Neural progenitor cell (in vitro differentiated cells): ENCODE data around the gene RCOR1. TPM values are rescaled to one million over a fixed set of nuclear protein-coding genes. Genes with fewer than 3 reads are reported as not detected.

Source experiments
- DNase-seq: peaks from one replicate; pipeline ENCODE4 v3.0.0-alpha.2; 2016; ENCODE audit warnings: low spot score
- H2AFZ ChIP-seq: fragments of 200-600 bp; sonication (generic); replicated peaks from 2 replicates; pipeline ENCODE4 v1.6.1; 2016; ENCODE audit warnings: antibody characterized with exemption
- H3F3A ChIP-seq: fragments of 200-600 bp; sonication (generic); 2 replicates; pipeline ENCODE4 v1.6.1; 2016; ENCODE audit warnings: antibody characterized with exemption, low read depth
- H3K27ac ChIP-seq: fragments of 200-600 bp; sonication (generic); 2 replicates; pipeline ENCODE4 v1.5.1; 2016; ENCODE audit warnings: mild to moderate bottlenecking
- H3K27me3 ChIP-seq: fragments of 200-600 bp; sonication (generic); 2 replicates; pipeline ENCODE4 v1.6.1; 2016; ENCODE audit warnings: mild to moderate bottlenecking, moderate library complexity
- H3K36me3 ChIP-seq: fragments of 200-600 bp; sonication (generic); 2 replicates; pipeline ENCODE4 v1.5.1; 2016
- H3K4me1 ChIP-seq: fragments of 200-600 bp; sonication (generic); 2 replicates; pipeline ENCODE4 v1.6.1; 2016; ENCODE audit warnings: mixed run types
- H3K4me2 ChIP-seq: fragments of 200-600 bp; sonication (generic); 2 replicates; pipeline ENCODE4 v1.6.1; 2016
- H3K4me3 ChIP-seq: fragments of 200-600 bp; sonication (generic); 2 replicates; pipeline ENCODE4 v1.5.1; 2016
- H3K79me2 ChIP-seq: fragments of 200-600 bp; sonication (generic); 2 replicates; pipeline ENCODE4 v1.6.1; 2016; ENCODE audit warnings: low read depth
- H3K9ac ChIP-seq: fragments of 200-600 bp; sonication (generic); 2 replicates; pipeline ENCODE4 v1.6.1; 2016
- H3K9me3 ChIP-seq: fragments of 200-600 bp; sonication (generic); 2 replicates; pipeline ENCODE4 v1.5.1; 2016; ENCODE audit warnings: low read depth
- H4K20me1 ChIP-seq: fragments of 200-600 bp; sonication (generic); 2 replicates; pipeline ENCODE4 v1.6.1; 2016; ENCODE audit warnings: low read depth
- H3K27ac Mint-ChIP-seq: 3 replicates; pipeline ENCODE4 v1.8.0; 2021; ENCODE audit warnings: mixed read lengths
- H3K27me3 Mint-ChIP-seq: 2 replicates; pipeline ENCODE4 v1.8.0; 2022; ENCODE audit warnings: low read depth, mild to moderate bottlenecking, inconsistent platforms, moderate library complexity, mixed read lengths; ENCODE audit not compliant: insufficient read depth
- H3K36me3 Mint-ChIP-seq: 3 replicates; pipeline ENCODE4 v1.8.0; 2021; ENCODE audit warnings: mixed read lengths
- H3K4me1 Mint-ChIP-seq: 3 replicates; pipeline ENCODE4 v1.8.0; 2021; ENCODE audit warnings: mixed read lengths
- H3K4me3 Mint-ChIP-seq: 3 replicates; pipeline ENCODE4 v1.8.0; 2021; ENCODE audit warnings: mild to moderate bottlenecking, moderate library complexity, mixed read lengths
- H3K9me3 Mint-ChIP-seq: 3 replicates; pipeline ENCODE4 v1.8.0; 2020; ENCODE audit warnings: mixed read lengths
- CTCF ChIP-seq: fragments of 200-600 bp; sonication (generic); IDR thresholded peaks from 2 replicates; pipeline ENCODE4 v1.5.1; 2017; ENCODE audit warnings: antibody characterized with exemption, mild to moderate bottlenecking
- EZH2 ChIP-seq: fragments of 200-600 bp; sonication (generic); IDR thresholded peaks from 2 replicates; pipeline ENCODE4 v1.6.1; 2017; ENCODE audit warnings: antibody characterized with exemption, mild to moderate bottlenecking, moderate library complexity
- EZH2phosphoT487 ChIP-seq: fragments of 200-600 bp; sonication (generic); IDR thresholded peaks from 2 replicates; pipeline ENCODE4 v1.6.1; 2017; ENCODE audit warnings: antibody characterized with exemption
- total RNA-seq: library from RNA; depleted of rRNA; stranded (reverse); fragments of >200 nt; gene quantifications from 2 replicates; pipeline ENCODE4 v1.2.3, GENCODE V29; 2015; ENCODE audit warnings: low replicate concordance

The RCOR1 gene
- total RNA-seq, 1 donor from 2014 or later = 33.7 TPM

- DNase-seq = peak; percentile 90
- Mint-ChIP-seq H3K36me3 (peaks cover 1% of the 10 kb centered on the region), H3K9me3 (no peaks in the 10 kb centered on the region), H3K27me3 (no peaks in the 10 kb centered on the region), H3K4me3 (no peak overlapping the region), H3K4me1 (peaks cover 30% of the 10 kb centered on the region), H3K27ac (peak overlapping the region; percentile 26)
- H4K20me1 ChIP-seq = peaks cover 54% of the 10 kb centered on the region
- no peak overlapping the region for H3K27ac ChIP-seq
- H3K36me3 ChIP-seq = no peaks in the 10 kb centered on the region
- peaks cover 89% of the 10 kb centered on the region for H3K79me2 ChIP-seq
- no peak for TF ChIP-seq EZH2phosphoT487
- no peak for TF ChIP-seq EZH2
- peak; percentile 80 for TF ChIP-seq CTCF
- no peak overlapping the region for H3K4me2 ChIP-seq
- peaks cover 37% of the 10 kb centered on the region for H3K4me1 ChIP-seq
- no peaks in the 10 kb centered on the region for H3K9me3 ChIP-seq
- H3K27me3 ChIP-seq = no peaks in the 10 kb centered on the region
- H2AFZ ChIP-seq = no peak overlapping the region
- H3K4me3 ChIP-seq = no peak overlapping the region
- H3K9ac ChIP-seq = no peak overlapping the region
- peaks cover 35% of the 10 kb centered on the region for H3F3A ChIP-seq
These were observed 102.2 kb downstream of the RCOR1 start for GRCh38 chr14:102694530-102695166.

- Histone ChIP-seq H3K4me2 (no peak overlapping the region), H3K4me3 (no peak overlapping the region), H3K9ac (no peak overlapping the region), H4K20me1 (peaks cover 54% of the 10 kb centered on the region), H3K27me3 (no peaks in the 10 kb centered on the region), H3K4me1 (peaks cover 37% of the 10 kb centered on the region), H2AFZ (no peak overlapping the region), H3K9me3 (no peaks in the 10 kb centered on the region), H3K27ac (no peak overlapping the region), H3K36me3 (no peaks in the 10 kb centered on the region), H3F3A (peaks cover 35% of the 10 kb centered on the region), H3K79me2 (peaks cover 89% of the 10 kb centered on the region)
- peaks cover 1% of the 10 kb centered on the region for H3K36me3 Mint-ChIP-seq
- no peaks in the 10 kb centered on the region for H3K27me3 Mint-ChIP-seq
- no peak overlapping the region for H3K4me3 Mint-ChIP-seq
- H3K27ac Mint-ChIP-seq = no peak overlapping the region
- H3K4me1 Mint-ChIP-seq = peaks cover 30% of the 10 kb centered on the region
- no peak for TF ChIP-seq CTCF
- no peak for TF ChIP-seq EZH2
- no peak for TF ChIP-seq EZH2phosphoT487
- no peak for DNase-seq
- no peaks in the 10 kb centered on the region for H3K9me3 Mint-ChIP-seq
These were observed 102.7 kb downstream of the RCOR1 start for GRCh38 chr14:102695167-102695555.

- Mint-ChIP-seq H3K9me3 (no peaks in the 10 kb centered on the region), H3K4me1 (peaks cover 30% of the 10 kb centered on the region), H3K4me3 (no peak overlapping the region), H3K36me3 (peaks cover 7% of the 10 kb centered on the region), H3K27me3 (no peaks in the 10 kb centered on the region), H3K27ac (no peak overlapping the region)
- peaks cover 35% of the 10 kb centered on the region for H3F3A ChIP-seq
- no peaks in the 10 kb centered on the region for H3K9me3 ChIP-seq
- H3K9ac ChIP-seq = no peak overlapping the region
- H3K27ac ChIP-seq = no peak overlapping the region
- H3K79me2 ChIP-seq = peaks cover 86% of the 10 kb centered on the region
- H3K36me3 ChIP-seq = no peaks in the 10 kb centered on the region
- no peak for DNase-seq
- no peak overlapping the region for H3K4me3 ChIP-seq
- no peak overlapping the region for H2AFZ ChIP-seq
- TF ChIP-seq EZH2 = no peak
- H3K27me3 ChIP-seq = no peaks in the 10 kb centered on the region
- peaks cover 37% of the 10 kb centered on the region for H3K4me1 ChIP-seq
- H3K4me2 ChIP-seq = peak overlapping the region; percentile 25
- peaks cover 49% of the 10 kb centered on the region for H4K20me1 ChIP-seq
These were observed 103.9 kb downstream of the RCOR1 start for GRCh38 chr14:102696332-102696731.

- H3K4me3 Mint-ChIP-seq = no peak overlapping the region
- Histone ChIP-seq H4K20me1 (peaks cover 49% of the 10 kb centered on the region), H2AFZ (no peak overlapping the region), H3F3A (peaks cover 33% of the 10 kb centered on the region), H3K27ac (no peak overlapping the region), H3K79me2 (peaks cover 84% of the 10 kb centered on the region), H3K4me2 (no peak overlapping the region), H3K36me3 (no peaks in the 10 kb centered on the region), H3K9ac (no peak overlapping the region), H3K4me3 (no peak overlapping the region), H3K9me3 (no peaks in the 10 kb centered on the region), H3K4me1 (peaks cover 37% of the 10 kb centered on the region), H3K27me3 (no peaks in the 10 kb centered on the region)
- no peak for DNase-seq
- peaks cover 30% of the 10 kb centered on the region for H3K4me1 Mint-ChIP-seq
- no peak for TF ChIP-seq EZH2phosphoT487
- TF ChIP-seq CTCF = no peak
- TF ChIP-seq EZH2 = no peak
- H3K9me3 Mint-ChIP-seq = no peaks in the 10 kb centered on the region
- peaks cover 11% of the 10 kb centered on the region for H3K36me3 Mint-ChIP-seq
- H3K27me3 Mint-ChIP-seq = no peaks in the 10 kb centered on the region
- H3K27ac Mint-ChIP-seq = no peak overlapping the region
These were observed 104.5 kb downstream of the RCOR1 start for GRCh38 chr14:102696856-102697495.
